Suprapubic skin (tissue), 3 donors: Measurements from ENCODE around the gene GPR160.

ENCODE experiments used
- CTCF ChIP-seq, 2 donors: fragments of 200-600 bp in 1 of 2; fragments of 450-650 bp in 1 of 2; sonication (generic) in 1 of 2; IDR thresholded peaks; one replicate each; pipeline ENCODE4 v1.5.1; 2016 to 2019; ENCODE audit warnings: antibody characterized with exemption in 2 of 2, mild to moderate bottlenecking in 1 of 2, moderate library complexity in 1 of 2
- EP300 ChIP-seq: sonication (generic); formaldehyde crosslinking; IDR thresholded peaks from one replicate; pipeline ENCODE4 v1.6.1; 2017; ENCODE audit warnings: antibody characterized with exemption

GRCh38 chr3:170062068-170062467, 24.3 kb downstream of the GPR160 start:
- TF ChIP-seq CTCF (IDR thresholded peaks at IDR 0.05) (no peak), EP300 (no peak)
